ENCODE results near the gene GPANK1.

The GPANK1 gene

DNA sequence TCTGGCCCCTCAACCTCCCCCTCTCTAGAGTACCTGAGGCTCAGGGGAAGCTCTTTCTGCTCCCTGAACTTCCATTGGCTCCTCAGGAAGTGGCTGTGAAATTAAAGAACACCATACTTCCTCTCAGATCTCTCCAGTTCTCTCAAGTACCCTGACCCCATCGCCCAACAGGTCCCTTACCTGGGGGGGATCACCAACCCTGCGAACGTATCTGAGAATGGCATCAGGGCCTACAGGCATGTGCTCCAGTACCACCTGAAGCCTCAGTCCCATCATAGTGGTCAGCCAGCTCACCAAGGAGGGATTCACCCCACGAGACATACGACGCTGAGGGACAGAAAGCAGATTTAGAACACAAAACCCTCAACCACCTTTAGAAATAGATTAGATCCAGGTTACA lies 24.2 kb downstream of the GPANK1 start:
- H3K4me3 Mint-ChIP-seq = no peak overlapping the region
- peaks cover 11% of the 10 kb centered on the region for H3K36me3 Mint-ChIP-seq
- peak overlapping the region; percentile 27 for H3K27ac Mint-ChIP-seq
- H3K27me3 Mint-ChIP-seq = no peaks in the 10 kb centered on the region
- H3K4me1 Mint-ChIP-seq = peaks cover 5% of the 10 kb centered on the region
- no peaks in the 10 kb centered on the region for H3K9me3 Mint-ChIP-seq

DNA sequence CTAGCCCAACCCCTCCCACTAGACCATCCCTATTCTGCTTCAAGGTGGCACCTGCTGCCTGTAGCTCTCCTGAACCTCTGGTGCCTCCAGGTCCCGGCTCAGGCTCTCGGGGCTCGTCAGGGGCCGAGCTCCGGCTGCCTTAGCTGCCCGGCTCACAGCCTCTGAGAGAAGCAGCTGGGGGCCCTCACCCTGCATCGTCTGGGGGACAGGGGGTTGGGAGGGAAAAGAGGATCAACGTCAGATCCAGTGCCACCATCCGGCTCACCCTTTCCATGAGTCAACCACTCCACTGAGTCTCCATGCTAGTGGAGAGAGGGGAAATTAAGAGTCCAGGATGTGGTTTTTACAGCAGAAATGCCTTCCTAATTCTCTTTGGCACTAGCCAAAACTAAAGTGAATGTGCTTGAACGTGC lies 25.3 kb downstream of the GPANK1 start:
- H3K27me3 Mint-ChIP-seq = no peaks in the 10 kb centered on the region
- no peak overlapping the region for H3K27ac Mint-ChIP-seq
- H3K4me1 Mint-ChIP-seq = no peaks in the 10 kb centered on the region
- no peak overlapping the region for H3K4me3 Mint-ChIP-seq
- H3K36me3 Mint-ChIP-seq = peaks cover 11% of the 10 kb centered on the region
- H3K9me3 Mint-ChIP-seq = no peaks in the 10 kb centered on the region

DNA sequence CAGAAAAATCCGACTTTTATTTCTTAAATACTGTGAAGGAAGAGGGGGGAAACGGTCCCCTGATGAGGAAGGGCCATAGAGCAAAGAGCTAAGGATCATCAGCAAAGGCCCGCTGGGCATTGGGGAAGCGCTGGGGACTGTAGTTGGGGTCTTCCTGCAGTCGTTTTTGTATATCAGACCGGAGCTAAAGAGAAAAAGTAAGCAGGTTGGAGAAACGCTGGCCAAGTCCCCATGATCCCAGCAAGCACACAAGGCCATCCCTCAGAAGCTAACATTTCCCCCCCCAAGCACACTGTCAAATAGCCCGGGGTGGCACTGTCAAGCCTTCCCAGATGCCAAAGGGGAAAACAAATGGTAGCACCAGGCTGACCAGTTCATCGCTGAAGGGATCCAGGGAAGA lies 25.8 kb downstream of the GPANK1 start:
- no peaks in the 10 kb centered on the region for H3K4me1 Mint-ChIP-seq
- H3K27ac Mint-ChIP-seq = peak overlapping the region; percentile 46
- H3K4me3 Mint-ChIP-seq = no peak overlapping the region
- peaks cover 11% of the 10 kb centered on the region for H3K36me3 Mint-ChIP-seq
- no peaks in the 10 kb centered on the region for H3K9me3 Mint-ChIP-seq
- H3K27me3 Mint-ChIP-seq = no peaks in the 10 kb centered on the region

DNA sequence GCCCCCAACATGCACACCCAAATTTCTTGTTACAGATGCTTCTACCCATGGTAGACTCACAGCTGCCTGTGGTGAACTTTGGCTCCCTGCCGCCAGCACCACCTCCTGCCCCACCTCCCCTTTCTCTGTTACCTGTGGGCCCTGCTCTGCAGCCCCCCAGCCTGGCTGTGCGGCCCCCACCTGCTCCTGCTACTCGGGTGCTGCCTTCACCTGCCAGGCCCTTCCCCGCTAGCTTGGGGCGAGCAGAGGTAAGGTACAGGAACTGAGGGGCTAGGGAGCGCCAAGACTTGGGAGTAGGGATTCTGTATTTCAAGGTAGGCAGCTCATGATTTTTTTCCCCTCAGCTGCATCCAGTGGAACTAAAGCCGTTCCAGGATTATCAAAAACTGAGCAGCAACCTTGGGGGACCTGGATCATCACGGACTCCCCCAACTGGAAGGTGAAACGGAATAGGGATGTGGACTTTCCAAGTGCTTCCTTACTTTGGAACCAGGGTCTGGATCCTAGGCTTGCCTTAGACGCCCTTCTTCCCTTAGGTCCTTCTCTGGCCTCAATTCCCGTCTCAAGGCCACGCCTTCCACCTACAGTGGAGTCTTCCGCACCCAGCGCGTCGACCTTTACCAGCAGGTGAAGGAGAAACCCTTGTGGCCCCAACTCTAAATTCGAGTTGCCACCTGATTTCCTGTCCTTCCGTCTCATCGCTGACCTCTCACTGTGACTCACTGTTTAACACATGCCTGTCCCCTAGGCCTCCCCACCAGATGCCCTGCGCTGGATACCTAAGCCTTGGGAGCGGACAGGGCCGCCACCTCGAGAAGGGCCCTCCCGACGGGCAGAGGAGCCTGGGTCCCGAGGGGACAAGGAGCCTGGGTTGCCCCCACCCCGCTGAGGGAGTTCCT lies 27.9 kb downstream of the GPANK1 start:
- Mint-ChIP-seq H3K27ac (no peak overlapping the region), H3K4me1 (no peaks in the 10 kb centered on the region), H3K27me3 (no peaks in the 10 kb centered on the region), H3K9me3 (no peaks in the 10 kb centered on the region), H3K36me3 (peaks cover 13% of the 10 kb centered on the region), H3K4me3 (no peak overlapping the region)

DNA sequence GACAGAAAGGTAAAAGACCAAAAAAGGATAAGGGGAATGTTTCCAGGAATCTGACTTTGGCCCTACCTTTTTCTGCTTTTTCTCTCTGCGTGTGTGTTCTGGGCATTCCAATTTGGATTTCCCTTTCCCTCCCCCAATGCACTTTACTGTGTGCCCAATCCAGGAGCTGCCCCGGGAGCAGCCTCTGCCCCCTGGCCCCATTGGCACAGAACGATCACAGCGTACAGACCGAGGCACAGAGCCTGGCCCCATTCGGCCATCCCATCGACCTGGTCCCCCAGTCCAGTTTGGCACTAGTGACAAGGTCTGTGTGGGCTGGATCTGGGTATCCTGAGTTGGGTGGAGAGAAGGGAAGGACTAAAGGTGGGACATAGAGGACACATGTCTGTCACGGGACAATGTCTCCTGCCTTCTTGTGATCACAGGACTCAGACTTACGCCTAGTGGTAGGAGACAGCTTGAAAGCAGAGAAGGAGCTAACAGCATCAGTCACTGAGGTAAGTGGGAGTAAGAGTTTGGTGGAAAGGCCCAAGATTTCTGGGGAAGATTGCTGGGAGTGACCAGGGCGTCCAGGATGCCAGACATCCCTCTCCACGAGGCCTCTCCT lies 29.7 kb downstream of the GPANK1 start:
- Mint-ChIP-seq H3K27ac (peak overlapping the region; percentile 41), H3K4me3 (no peak overlapping the region), H3K36me3 (peaks cover 19% of the 10 kb centered on the region), H3K4me1 (no peaks in the 10 kb centered on the region), H3K27me3 (no peaks in the 10 kb centered on the region), H3K9me3 (no peaks in the 10 kb centered on the region)

DNA sequence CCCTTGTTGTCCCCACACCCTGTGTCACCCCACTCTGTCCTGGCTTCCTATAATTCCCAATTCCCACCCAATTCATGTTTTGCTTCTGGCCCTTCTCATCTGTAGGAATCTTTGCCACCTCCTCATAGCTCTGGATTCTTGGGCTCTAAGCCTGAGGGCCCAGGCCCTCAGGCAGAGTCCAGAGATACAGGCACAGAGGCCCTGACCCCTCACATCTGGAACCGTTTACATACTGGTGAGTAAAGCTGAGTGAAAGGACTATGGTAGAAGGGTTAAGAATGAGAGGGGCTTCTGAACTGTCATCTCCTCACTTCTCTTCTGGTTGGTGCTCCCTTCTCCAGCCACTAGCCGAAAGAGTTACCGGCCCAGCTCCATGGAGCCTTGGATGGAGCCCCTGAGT lies 30.7 kb downstream of the GPANK1 start:
- peaks cover 20% of the 10 kb centered on the region for H3K36me3 Mint-ChIP-seq
- H3K4me1 Mint-ChIP-seq = no peaks in the 10 kb centered on the region
- H3K4me3 Mint-ChIP-seq = no peak overlapping the region
- H3K27me3 Mint-ChIP-seq = no peaks in the 10 kb centered on the region
- no peak overlapping the region for H3K27ac Mint-ChIP-seq
- H3K9me3 Mint-ChIP-seq = no peaks in the 10 kb centered on the region

DNA sequence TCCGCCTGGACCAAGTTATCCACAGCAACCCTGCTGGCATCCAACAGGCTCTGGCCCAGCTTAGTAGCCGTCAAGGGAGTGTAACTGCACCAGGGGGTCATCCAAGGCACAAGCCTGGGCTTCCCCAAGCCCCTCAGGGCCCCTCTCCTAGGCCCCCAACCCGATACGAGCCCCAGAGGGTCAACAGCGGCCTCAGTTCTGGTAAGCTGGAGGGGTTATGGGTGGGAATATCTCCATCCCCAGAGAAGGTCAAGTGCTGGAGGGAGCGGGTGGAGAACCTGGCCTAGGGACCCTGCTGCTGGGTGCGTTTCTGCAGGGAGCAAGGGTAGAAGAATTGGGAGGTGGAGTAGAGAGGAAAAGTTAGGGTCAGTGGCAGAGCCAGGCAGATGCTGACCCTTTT lies 31.4 kb downstream of the GPANK1 start:
- H3K9me3 Mint-ChIP-seq = no peaks in the 10 kb centered on the region
- H3K4me1 Mint-ChIP-seq = no peaks in the 10 kb centered on the region
- no peak overlapping the region for H3K4me3 Mint-ChIP-seq
- H3K27ac Mint-ChIP-seq = no peak overlapping the region
- peaks cover 18% of the 10 kb centered on the region for H3K36me3 Mint-ChIP-seq
- H3K27me3 Mint-ChIP-seq = no peaks in the 10 kb centered on the region

DNA sequence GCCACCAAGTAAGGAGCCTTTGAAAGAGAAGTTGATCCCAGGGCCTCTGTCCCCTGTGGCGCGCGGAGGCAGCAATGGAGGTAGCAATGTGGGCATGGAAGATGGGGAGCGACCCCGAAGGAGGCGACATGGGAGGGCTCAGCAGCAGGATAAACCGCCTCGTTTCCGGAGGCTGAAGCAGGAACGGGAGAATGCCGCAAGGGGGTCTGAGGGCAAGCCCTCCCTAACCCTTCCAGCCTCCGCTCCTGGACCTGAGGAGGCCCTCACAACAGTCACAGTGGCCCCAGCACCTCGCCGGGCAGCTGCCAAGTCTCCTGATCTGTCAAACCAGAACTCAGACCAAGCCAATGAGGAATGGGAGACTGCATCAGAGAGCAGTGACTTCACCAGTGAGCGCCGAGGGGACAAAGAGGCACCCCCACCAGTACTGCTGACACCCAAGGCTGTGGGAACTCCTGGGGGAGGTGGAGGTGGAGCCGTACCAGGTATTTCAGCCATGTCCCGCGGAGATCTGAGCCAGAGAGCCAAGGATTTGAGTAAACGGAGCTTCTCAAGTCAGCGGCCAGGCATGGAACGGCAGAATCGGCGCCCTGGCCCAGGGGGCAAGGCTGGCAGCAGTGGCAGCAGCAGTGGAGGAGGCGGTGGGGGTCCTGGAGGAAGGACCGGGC lies 32.4 kb downstream of the GPANK1 start:
- no peaks in the 10 kb centered on the region for H3K9me3 Mint-ChIP-seq
- H3K36me3 Mint-ChIP-seq = peaks cover 21% of the 10 kb centered on the region
- no peaks in the 10 kb centered on the region for H3K27me3 Mint-ChIP-seq
- H3K4me1 Mint-ChIP-seq = peaks cover 3% of the 10 kb centered on the region
- no peak overlapping the region for H3K27ac Mint-ChIP-seq
- no peak overlapping the region for H3K4me3 Mint-ChIP-seq

DNA sequence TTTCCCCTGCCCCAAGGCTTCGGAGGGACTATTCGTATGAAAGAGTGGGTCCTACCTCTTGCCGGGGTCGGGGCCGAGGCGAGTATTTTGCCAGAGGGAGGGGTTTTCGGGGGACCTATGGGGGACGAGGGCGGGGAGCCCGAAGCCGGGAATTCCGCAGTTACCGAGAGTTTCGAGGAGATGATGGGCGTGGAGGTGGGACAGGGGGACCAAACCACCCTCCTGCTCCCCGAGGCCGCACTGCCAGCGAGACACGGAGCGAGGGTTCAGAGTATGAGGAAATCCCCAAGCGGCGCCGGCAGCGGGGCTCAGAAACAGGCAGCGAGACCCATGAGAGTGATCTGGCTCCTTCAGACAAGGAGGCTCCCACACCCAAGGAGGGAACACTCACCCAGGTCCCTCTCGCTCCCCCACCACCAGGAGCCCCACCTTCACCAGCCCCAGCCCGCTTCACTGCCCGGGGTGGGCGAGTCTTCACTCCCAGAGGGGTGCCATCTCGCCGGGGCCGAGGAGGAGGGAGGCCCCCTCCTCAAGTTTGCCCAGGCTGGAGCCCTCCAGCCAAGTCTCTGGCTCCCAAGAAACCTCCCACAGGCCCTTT lies 33.0 kb downstream of the GPANK1 start:
- H3K4me1 Mint-ChIP-seq = peaks cover 7% of the 10 kb centered on the region
- H3K4me3 Mint-ChIP-seq = no peak overlapping the region
- no peak overlapping the region for H3K27ac Mint-ChIP-seq
- no peaks in the 10 kb centered on the region for H3K9me3 Mint-ChIP-seq
- no peaks in the 10 kb centered on the region for H3K27me3 Mint-ChIP-seq
- H3K36me3 Mint-ChIP-seq = peaks cover 25% of the 10 kb centered on the region

DNA sequence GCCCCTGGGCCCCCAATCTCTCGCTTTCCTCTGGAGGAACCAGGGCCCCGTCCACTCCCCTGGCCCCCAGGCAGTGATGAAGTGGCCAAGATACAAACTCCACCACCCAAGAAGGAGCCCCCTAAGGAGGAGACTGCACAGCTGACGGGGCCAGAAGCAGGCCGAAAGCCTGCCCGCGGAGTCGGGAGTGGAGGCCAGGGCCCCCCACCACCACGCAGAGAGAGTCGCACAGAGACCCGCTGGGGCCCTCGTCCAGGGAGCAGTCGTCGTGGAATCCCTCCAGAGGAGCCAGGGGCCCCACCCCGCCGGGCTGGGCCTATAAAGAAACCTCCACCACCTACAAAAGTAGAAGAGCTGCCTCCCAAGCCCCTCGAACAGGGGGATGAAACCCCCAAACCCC lies 33.6 kb downstream of the GPANK1 start:
- H3K36me3 Mint-ChIP-seq = peaks cover 26% of the 10 kb centered on the region
- peaks cover 7% of the 10 kb centered on the region for H3K4me1 Mint-ChIP-seq
- H3K4me3 Mint-ChIP-seq = no peak overlapping the region
- H3K27ac Mint-ChIP-seq = peak overlapping the region; percentile 41
- H3K27me3 Mint-ChIP-seq = no peaks in the 10 kb centered on the region
- no peaks in the 10 kb centered on the region for H3K9me3 Mint-ChIP-seq

DNA sequence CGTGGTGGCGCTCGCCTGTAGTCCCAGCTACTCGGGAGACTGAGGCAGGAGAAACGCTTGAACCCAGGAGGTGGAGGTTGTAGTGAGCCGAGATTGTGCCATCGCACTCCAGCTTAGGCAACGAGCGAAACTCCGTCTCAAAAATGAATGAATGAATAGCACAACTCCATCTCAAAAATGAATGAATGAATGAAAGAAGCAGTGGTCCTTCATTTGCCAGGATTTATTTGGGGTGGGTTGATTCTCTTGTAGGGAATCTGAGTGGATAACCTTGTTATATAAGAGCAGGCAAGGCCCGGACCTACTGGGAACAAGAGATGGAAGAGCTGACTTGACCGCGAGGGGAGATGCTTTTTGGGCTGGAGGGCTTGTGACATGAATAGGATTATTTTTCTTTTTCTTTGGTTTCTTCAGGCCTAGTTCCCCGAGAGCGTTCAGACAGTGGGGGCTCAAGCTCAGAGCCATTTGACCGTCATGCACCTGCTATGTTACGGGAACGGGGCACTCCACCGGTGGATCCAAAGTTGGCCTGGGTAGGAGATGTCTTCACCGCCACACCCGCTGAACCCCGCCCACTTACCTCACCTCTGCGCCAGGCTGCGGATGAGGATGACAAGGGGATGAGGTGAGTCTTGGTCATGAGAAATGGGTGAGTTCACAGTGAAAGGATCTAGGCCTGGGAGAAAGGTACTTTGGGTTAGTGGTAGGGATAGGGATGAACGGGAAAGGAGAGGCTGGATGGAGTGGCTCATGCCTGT lies 34.4 kb downstream of the GPANK1 start:
- no peaks in the 10 kb centered on the region for H3K9me3 Mint-ChIP-seq
- H3K4me1 Mint-ChIP-seq = peaks cover 11% of the 10 kb centered on the region
- H3K36me3 Mint-ChIP-seq = peaks cover 27% of the 10 kb centered on the region
- no peaks in the 10 kb centered on the region for H3K27me3 Mint-ChIP-seq
- no peak overlapping the region for H3K4me3 Mint-ChIP-seq
- H3K27ac Mint-ChIP-seq = peak overlapping the region; percentile 51

DNA sequence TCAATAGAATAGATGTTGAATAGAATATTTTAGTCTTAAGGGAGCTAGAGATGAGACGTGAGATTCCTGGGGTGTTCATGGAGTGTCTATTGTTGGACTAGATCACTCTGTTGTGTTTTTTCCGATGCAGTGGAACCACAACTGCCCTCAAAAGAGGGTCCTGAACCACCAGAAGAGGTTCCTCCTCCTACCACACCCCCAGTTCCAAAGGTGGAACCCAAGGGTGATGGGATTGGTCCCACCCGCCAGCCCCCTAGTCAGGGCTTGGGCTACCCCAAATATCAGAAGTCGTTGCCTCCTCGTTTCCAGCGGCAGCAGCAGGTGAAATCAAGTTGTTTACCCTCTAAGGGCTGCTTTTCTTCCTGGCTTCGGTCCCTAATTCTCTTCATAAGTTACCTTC lies 35.8 kb downstream of the GPANK1 start:
- peaks cover 21% of the 10 kb centered on the region for H3K36me3 Mint-ChIP-seq
- no peaks in the 10 kb centered on the region for H3K27me3 Mint-ChIP-seq
- no peak overlapping the region for H3K27ac Mint-ChIP-seq
- peaks cover 11% of the 10 kb centered on the region for H3K4me1 Mint-ChIP-seq
- no peaks in the 10 kb centered on the region for H3K9me3 Mint-ChIP-seq
- H3K4me3 Mint-ChIP-seq = no peak overlapping the region

DNA sequence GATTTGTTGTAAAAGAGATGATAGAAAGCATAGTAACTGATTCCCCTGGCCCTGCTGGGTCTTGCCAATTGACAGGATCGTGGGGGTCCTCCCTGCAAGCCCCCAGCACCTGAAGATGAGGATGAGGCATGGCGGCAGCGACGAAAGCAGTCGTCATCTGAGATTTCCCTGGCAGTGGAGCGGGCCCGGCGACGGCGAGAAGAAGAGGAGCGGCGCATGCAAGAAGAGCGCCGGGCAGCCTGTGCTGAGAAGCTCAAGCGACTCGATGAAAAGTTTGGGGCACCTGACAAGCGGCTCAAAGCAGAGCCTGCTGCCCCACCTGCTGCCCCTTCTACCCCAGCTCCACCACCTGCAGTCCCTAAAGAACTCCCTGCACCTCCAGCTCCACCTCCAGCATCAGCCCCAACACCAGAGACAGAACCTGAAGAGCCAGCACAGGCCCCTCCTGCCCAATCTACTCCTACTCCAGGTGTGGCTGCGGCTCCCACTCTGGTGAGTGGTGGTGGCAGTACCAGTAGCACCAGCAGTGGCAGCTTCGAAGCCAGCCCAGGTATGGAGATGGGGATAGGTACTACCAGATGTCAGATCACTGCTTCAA lies 37.0 kb downstream of the GPANK1 start:
- H3K27ac Mint-ChIP-seq = peak overlapping the region; percentile 37

DNA sequence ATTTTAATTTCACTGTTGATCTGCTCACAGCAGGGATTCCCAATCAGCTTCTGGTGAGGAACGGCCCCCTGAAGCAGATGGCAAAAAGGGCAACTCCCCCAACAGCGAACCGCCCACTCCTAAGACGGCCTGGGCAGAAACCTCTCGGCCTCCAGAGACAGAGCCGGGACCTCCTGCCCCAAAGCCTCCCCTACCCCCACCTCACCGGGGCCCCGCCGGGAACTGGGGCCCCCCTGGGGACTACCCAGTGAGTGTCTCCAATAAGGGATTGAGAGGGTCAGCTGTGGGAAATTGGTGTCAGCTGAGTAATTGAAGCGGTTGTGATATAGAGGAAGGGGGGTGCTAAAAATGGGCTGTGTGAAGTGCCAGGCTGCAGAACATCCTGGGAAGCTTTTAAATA lies 37.8 kb downstream of the GPANK1 start:
- H3K4me1 Mint-ChIP-seq = peaks cover 25% of the 10 kb centered on the region
- H3K27me3 Mint-ChIP-seq = no peaks in the 10 kb centered on the region
- no peak overlapping the region for H3K27ac Mint-ChIP-seq
- H3K36me3 Mint-ChIP-seq = peaks cover 31% of the 10 kb centered on the region
- no peak overlapping the region for H3K4me3 Mint-ChIP-seq
- H3K9me3 Mint-ChIP-seq = no peaks in the 10 kb centered on the region

More for the DNA sequence above, 37.0 kb downstream of the GPANK1 start:
- Mint-ChIP-seq H3K27me3 (no peaks in the 10 kb centered on the region), H3K36me3 (peaks cover 25% of the 10 kb centered on the region), H3K9me3 (no peaks in the 10 kb centered on the region), H3K4me3 (no peak overlapping the region), H3K4me1 (peaks cover 16% of the 10 kb centered on the region)

DNA sequence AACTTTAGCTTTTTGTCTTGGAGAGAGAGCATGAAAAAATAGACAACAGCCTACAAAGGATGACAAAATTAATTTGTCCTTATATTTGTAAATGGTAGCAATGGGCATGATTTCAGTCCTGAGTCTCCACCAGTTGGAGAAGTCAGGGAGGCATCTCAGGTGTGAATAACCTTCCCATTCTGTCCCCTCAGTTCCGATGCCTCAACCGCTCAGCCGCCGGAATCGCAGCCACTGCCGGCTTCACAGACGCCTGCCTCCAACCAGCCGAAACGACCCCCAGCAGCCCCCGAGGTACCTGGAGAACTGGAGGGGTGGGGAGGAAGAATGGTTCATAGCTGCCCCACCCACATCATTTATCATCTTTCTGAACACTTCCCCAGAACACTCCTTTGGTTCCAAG lies 40.7 kb downstream of the GPANK1 start:
- Mint-ChIP-seq H3K4me3 (no peak overlapping the region), H3K36me3 (peaks cover 27% of the 10 kb centered on the region), H3K4me1 (peaks cover 36% of the 10 kb centered on the region), H3K9me3 (no peaks in the 10 kb centered on the region), H3K27ac (peak overlapping the region; percentile 32), H3K27me3 (no peaks in the 10 kb centered on the region)
